NK-92 treated with Interleukin-12 subunit alpha and Interleukin-12 subunit beta, amount 100 ng/mL, for 24 hours (cell line): ENCODE measurements around the gene C3orf18.
A peak's percentile ranks its signal among the peaks of the same experiment; 100 is the strongest.
"Not testable (repeated sequence)": the region's sequence is repeated elsewhere in the genome, so short reads cannot be mapped to it uniquely, and the experiment has no call there.

Source experiments
- DNase-seq: peaks from one replicate; lab custom pipeline; 2025; lab: John Stamatoyannopoulos, UW

Gene C3orf18

GRCh38 chr3:50523279-50523811 lies 44.2 kb downstream of the C3orf18 start:
- no peak for DNase-seq

- no peak for DNase-seq
These were observed 46.0 kb downstream of the C3orf18 start for GRCh38 chr3:50521572-50521971.

- no peak for DNase-seq
These were observed 46.7 kb downstream of the C3orf18 start for GRCh38 chr3:50520849-50521248.

- DNase-seq, result peak; percentile 40
These were observed 48.0 kb downstream of the C3orf18 start for GRCh38 chr3:50519471-50520089.

- DNase-seq, result no peak
These were observed 49.1 kb downstream of the C3orf18 start for GRCh38 chr3:50518436-50518835.

GRCh38 chr3:50517721-50518206 lies 49.8 kb downstream of the C3orf18 start:
- no peak for DNase-seq

- DNase-seq, result no peak
These were observed 51.1 kb downstream of the C3orf18 start for GRCh38 chr3:50516440-50516871.

- DNase-seq, result no peak
These were observed 51.7 kb downstream of the C3orf18 start for GRCh38 chr3:50515565-50516439.

GRCh38 chr3:50512908-50513307 lies 54.6 kb downstream of the C3orf18 start:
- DNase-seq, result not testable (repeated sequence)

GRCh38 chr3:50512131-50512530 lies 55.4 kb downstream of the C3orf18 start:
- DNase-seq, result no peak

GRCh38 chr3:50510325-50510724 lies 57.2 kb downstream of the C3orf18 start:
- no peak for DNase-seq

- no peak for DNase-seq
These were observed 57.8 kb downstream of the C3orf18 start for GRCh38 chr3:50509715-50510114.

- DNase-seq, result no peak
These were observed 58.7 kb downstream of the C3orf18 start for GRCh38 chr3:50508821-50509220.
